SJCRH30 (cell line): ENCODE measurements around the gene HTR1D. TPM values are rescaled to one million over a fixed set of nuclear protein-coding genes. Genes with fewer than 3 reads are reported as not detected.
"Not testable (repeated sequence)": the region's sequence is repeated elsewhere in the genome, so short reads cannot be mapped to it uniquely, and the experiment has no call there.

Experiments used
- DNase-seq, 2 experiments: peaks; one replicate each; pipeline ENCODE4 v3.0.0-alpha.2; 2015 to 2020
- H3K27ac ChIP-seq: fragments of 250-450 bp; sonication (Bioruptor Pico); 2 replicates; pipeline ENCODE4 v1.5.1; 2020; ENCODE audit warnings: mild to moderate bottlenecking, moderate library complexity
- H3K27me3 ChIP-seq: fragments of 250-450 bp; sonication (Bioruptor Pico); 2 replicates; pipeline ENCODE4 v1.5.1; 2020; ENCODE audit warnings: mild to moderate bottlenecking, moderate library complexity
- H3K36me3 ChIP-seq: fragments of 250-450 bp; sonication (Bioruptor Pico); 2 replicates; pipeline ENCODE4 v1.5.1; 2020; ENCODE audit warnings: mild to moderate bottlenecking, moderate library complexity
- H3K4me1 ChIP-seq: fragments of 250-450 bp; sonication (Bioruptor Pico); 2 replicates; pipeline ENCODE4 v1.5.1; 2020; ENCODE audit warnings: mild to moderate bottlenecking, moderate library complexity
- H3K4me3 ChIP-seq: fragments of 250-450 bp; sonication (Bioruptor Pico); 2 replicates; pipeline ENCODE4 v1.5.1; 2020; ENCODE audit warnings: mild to moderate bottlenecking, moderate library complexity
- H3K9me3 ChIP-seq: fragments of 250-450 bp; sonication (Bioruptor Pico); replicated peaks from 2 replicates; pipeline ENCODE4 v1.5.1; 2020; ENCODE audit warnings: mild to moderate bottlenecking, moderate library complexity
- total RNA-seq: library from RNA; depleted of rRNA; stranded (reverse); fragments of >200 nt; shearing (Covaris generic); gene quantifications from 2 replicates; pipeline ENCODE4 v1.2.3, GENCODE V29; 2014

Gene HTR1D
- total RNA-seq, 1 experiment from 2014 or later, result not detected

DNA sequence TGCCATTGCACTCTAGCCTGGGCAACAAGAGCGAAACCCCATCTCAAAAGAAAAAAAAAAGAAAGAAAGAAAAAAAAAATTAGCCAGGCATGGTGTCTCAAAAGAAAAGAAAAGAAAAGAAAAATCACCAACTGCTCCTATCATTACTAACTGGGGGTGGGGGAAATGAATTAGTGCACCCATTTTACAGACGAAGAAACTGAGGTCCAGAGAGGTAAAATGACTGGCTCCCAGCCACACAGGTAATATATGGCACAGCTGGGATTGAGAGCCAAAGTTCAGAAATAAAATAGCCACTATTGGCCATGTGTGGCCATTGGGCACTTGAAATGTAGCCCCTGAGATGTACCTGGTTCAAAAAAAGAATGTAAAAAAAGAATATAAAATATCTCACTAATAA is 8.8 kb downstream of the HTR1D start:
- Histone ChIP-seq H3K27me3 (peaks cover 3% of the 10 kb centered on the region), H3K4me3 (no peak overlapping the region)

DNA sequence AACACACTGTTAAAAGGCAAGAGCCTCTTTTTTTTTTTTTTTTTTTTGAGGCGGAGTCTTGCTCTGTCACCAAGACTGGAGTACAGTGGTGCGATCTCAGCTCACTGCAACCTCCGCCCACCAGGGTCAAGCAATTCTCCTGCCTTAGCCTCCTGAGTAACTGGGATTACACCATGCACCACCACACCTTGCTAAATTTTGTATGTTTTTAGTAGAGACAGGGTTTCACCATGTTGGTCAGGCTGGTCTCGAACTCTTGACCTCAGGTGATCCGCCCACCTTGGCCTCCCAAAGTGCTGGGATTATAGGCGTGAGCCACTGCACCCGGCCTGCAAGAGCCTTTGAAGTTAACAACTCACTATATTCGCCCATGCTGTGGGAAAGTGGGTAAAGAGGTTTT is 9.6 kb downstream of the HTR1D start:
- H3K9me3 ChIP-seq, DNase-seq, H3K36me3 ChIP-seq, H3K4me1 ChIP-seq, H3K4me3 ChIP-seq, H3K27ac ChIP-seq, H3K27me3 ChIP-seq: not testable (repeated sequence)

More for the DNA sequence above, 8.8 kb downstream of the HTR1D start:
- H3K36me3 ChIP-seq, result no peaks in the 10 kb centered on the region
- no peaks in the 10 kb centered on the region for H3K4me1 ChIP-seq
- DNase-seq, result no peak
- no peaks in the 10 kb centered on the region for H3K9me3 ChIP-seq
- H3K27ac ChIP-seq, result no peak overlapping the region

DNA sequence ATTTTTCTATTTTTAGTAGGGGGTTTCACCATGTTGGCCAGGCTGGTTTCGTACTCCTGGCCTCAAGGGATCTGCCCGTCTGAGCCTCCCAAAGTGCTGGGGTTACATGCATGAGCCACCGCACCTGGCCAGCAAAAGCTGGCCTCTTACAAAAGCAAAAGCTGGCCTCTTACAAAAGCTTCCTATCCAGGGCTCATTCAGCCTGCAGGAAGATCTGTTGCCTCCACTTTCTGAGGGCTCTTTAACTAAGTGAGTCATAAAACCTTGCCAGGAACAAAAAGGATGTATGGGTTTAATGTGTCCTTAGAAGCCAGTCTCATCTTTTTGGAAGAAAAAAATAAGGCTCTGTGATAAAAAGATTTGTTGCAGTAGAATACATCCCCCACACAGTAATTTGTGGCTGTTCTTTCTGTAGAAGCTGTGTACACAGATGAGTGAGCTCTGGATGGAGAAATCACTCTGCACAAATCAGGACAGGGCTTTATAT is 15.0 kb downstream of the HTR1D start:
- Histone ChIP-seq H3K27me3 (no peaks in the 10 kb centered on the region), H3K4me3 (no peak overlapping the region), H3K36me3 (no peaks in the 10 kb centered on the region), H3K4me1 (peaks cover under 1% of the 10 kb centered on the region; the same call in 1 of the 2 replicates), H3K9me3 (no peaks in the 10 kb centered on the region), H3K27ac (no peak overlapping the region)
- DNase-seq, result no peak

DNA sequence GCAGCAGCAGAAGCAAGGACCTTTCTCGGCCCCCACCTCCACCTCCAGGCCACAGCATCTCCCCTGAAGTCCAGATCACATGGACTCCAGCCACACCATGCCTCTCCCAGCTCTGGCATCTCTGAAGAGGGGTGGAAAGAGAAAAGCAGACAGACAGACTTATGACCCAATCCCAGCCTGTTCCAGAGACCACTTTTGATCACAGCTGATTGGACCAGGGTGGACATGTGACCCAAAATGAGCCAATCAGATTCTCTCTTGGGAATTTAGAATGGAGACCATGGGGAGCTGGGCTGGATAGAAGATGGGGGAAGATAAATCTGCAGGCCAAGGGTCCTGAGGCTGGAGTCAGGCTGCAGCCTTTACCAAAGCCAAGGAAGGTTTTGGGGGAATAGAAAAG is 16.4 kb downstream of the HTR1D start:
- Histone ChIP-seq H3K36me3 (no peaks in the 10 kb centered on the region), H3K4me1 (peaks cover 10% of the 10 kb centered on the region; the same call in 1 of the 2 replicates), H3K27ac (no peak overlapping the region), H3K9me3 (no peaks in the 10 kb centered on the region), H3K27me3 (no peaks in the 10 kb centered on the region), H3K4me3 (no peak overlapping the region)
- no peak for DNase-seq

DNA sequence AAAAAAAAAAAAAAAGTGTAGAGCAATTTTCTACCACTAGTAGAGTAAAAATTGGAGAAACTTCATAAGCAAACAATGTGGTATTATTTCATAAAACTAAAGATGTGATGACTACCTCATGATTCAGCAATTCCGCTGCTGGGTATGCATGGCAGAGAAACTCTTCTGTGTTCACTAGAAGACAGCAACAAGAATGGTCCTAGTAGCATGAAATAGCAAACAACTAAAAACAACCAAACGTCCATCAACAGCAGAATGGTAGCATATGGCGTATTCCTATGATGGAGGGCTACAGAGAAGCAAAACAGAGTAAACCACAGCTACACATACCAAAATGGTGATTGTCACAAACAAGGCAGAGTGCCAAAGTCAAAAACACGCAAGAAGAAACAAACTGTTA is 18.9 kb downstream of the HTR1D start:
- no peaks in the 10 kb centered on the region for H3K9me3 ChIP-seq
- no peak overlapping the region for H3K4me3 ChIP-seq
- no peaks in the 10 kb centered on the region for H3K36me3 ChIP-seq
- H3K27me3 ChIP-seq, result no peaks in the 10 kb centered on the region
- no peak for DNase-seq
- H3K27ac ChIP-seq, result no peak overlapping the region
- peaks cover 23% of the 10 kb centered on the region; the same call in 1 of the 2 replicates for H3K4me1 ChIP-seq

DNA sequence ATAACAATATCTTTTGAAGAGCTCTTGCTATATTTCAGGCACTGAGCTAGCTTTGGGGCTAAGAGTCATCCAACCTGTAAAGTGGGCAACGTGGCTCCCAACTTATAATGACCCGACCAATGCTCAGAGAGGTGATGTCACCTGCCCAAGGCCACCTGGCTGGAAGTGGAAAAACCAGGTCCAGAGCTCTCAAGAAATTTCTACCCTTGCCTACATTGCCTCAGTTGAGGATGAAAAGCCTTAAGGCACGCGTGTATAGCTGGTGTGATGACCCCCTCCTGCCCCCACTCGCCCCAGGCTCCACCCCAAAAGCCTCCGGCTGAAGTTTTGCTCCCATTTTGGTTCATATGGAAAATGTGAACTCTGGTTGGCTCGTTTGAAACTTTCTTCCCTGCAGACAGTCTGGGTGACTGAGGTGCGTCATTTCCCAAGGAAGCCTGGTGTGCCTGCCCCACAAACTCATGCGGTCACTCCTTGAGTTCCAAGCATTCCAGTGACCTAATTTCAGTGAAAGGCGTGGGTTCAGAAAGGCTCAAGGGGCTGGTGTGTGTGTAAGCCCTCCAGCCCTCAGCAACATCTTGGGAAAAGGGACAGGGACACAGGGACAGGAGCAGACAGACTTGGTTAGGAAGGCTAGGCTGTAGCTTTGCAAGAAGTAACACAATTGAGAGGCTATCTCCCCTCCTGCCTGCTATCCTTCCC is 20.5 kb downstream of the HTR1D start:
- no peak overlapping the region for H3K4me3 ChIP-seq
- peaks cover 23% of the 10 kb centered on the region; the same call in 1 of the 2 replicates for H3K4me1 ChIP-seq
- peak; percentile 66 to 70 for DNase-seq
- H3K27ac ChIP-seq, result peak overlapping the region; percentile 28
- no peaks in the 10 kb centered on the region for H3K36me3 ChIP-seq
- H3K9me3 ChIP-seq, result no peaks in the 10 kb centered on the region
- H3K27me3 ChIP-seq, result no peaks in the 10 kb centered on the region

DNA sequence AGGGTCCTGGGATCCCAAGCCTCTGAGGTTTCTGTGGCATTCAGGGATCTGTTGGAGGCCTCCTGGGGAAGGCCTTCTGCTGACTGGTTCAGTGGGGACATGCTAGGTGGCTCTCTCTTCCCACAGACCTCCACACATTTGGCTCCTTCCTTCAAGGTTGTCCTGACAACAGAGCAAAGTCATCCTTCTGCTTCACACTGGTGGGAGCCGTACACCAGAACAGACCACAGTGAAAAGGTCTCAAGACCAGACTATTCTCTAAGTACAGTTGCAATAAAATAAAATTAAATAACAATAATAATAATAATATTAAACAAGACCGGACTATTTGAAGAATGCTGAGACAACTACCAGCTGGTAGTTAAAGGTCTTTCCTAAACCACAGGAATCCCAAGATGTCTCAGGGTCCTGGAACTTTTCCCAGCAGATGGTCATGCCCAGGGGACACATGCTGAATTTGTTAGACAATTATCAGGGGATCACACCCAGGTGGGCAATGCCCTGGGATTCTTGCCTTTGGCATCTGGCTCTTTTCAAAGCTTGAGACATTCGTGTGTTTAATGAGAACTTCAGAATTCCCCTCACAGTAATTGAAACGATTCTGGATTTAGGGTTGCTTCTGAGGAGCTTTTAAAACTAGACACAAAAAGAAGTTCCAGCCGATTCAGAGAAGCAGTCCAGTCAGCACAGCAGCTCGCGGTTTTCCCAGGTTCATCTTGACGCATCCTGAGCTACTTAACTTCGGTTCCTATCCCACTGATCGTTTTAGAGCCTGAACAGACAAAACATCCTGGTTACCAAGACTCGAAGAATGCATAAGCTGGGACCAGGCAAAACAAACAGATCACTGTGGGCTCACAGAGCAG is 22.9 kb downstream of the HTR1D start:
- H3K27ac ChIP-seq, result peak overlapping the region; percentile 31
- peak in 1 of 2 experiments; percentile 40 for DNase-seq
- H3K4me3 ChIP-seq, result no peak overlapping the region

DNA sequence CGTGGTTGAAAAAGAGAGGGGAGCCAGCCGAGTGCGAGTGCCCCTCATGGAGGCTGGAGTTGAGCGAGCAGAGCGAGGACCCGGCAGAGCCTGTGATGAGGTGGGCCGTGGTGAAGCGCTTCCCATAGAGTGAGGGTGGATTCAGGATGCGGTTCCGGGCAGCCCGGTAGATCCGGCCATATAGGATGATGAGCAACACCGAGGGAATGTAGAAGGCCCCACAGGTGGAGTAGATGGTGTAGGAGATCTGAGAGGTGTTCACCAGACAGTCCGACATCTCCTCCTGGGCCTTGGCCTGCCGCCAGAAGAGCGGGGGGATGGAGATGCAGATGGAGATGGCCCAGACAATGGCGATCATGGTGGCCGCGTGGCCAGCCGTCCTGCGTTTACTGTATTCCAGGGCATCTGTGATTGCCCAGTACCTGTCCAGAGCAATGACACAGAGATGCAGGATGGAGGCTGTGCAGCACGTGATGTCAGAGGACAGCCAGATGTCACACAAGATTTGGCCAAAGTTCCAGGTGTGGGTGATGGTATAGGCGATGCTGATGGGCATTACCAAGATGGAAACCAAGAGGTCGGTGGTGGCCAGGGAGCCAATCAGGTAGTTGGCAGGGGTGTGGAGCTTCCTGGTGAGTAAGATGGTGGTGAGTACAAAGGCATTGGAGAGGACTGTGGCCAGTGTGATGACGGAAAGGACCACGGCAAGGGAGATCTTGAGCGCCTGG is 23.7 kb downstream of the HTR1D start:
- peak overlapping the region; percentile 31 for H3K27ac ChIP-seq
- H3K27me3 ChIP-seq, result no peaks in the 10 kb centered on the region
- H3K9me3 ChIP-seq, result no peaks in the 10 kb centered on the region
- DNase-seq, result no peak
- no peaks in the 10 kb centered on the region for H3K36me3 ChIP-seq
- H3K4me1 ChIP-seq, result peaks cover 23% of the 10 kb centered on the region; the same call in 1 of the 2 replicates
- H3K4me3 ChIP-seq, result no peak overlapping the region

More for the DNA sequence above, 22.9 kb downstream of the HTR1D start:
- H3K36me3 ChIP-seq, result no peaks in the 10 kb centered on the region
- no peaks in the 10 kb centered on the region for H3K9me3 ChIP-seq
- H3K27me3 ChIP-seq, result no peaks in the 10 kb centered on the region
- peaks cover 23% of the 10 kb centered on the region; the same call in 1 of the 2 replicates for H3K4me1 ChIP-seq

DNA sequence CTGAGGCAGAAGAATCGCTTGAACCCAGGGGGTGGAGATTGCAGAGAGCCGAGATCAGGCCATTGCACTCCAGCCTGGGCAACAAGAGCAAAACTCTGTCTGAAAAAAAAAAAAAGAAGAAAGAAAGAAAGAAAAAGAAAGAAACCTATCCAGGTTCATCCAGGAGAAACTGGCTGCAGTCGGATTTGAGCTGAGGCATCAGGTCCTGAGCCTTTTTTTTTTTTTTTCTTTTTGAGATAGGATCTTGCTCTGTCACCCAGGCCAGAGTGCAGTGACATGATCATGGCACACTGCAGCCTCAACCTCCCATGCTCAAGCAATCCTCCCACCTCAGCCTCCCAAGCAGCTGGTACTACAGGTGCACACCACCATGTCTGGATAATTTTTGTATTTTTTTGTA is 26.1 kb downstream of the HTR1D start:
- Histone ChIP-seq H3K9me3 (no peaks in the 10 kb centered on the region), H3K27me3 (no peaks in the 10 kb centered on the region), H3K27ac (no peak overlapping the region), H3K4me1 (peaks cover 16% of the 10 kb centered on the region; the same call in 1 of the 2 replicates), H3K4me3 (no peak overlapping the region), H3K36me3 (no peaks in the 10 kb centered on the region)
- no peak for DNase-seq

DNA sequence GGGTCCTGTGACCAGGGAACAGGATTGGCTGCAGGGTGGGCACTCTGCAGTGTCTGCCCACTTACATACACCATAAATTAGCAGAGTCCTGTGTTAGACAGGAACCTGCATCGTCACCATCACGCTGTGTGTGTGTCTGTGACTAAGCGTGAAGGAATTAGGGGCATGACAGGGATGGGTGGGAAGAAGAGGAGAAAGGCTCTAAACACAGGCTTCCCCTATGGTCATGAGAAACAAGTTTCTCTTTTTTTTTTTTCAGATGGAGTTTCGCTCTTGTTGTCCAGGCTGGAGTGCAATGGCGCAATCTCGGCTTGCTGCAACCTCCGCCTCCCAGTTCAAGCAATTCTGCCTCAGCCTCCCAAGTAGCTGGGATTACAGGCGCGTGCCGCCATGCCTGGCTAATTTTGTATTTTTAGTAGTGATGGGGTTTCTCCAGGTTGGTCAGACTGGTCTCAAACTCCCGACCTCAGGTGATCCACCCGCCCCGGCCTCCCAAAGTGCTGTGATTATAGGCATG is 28.3 kb downstream of the HTR1D start:
- not testable (repeated sequence) for H3K4me1 ChIP-seq, H3K9me3 ChIP-seq, H3K27me3 ChIP-seq, H3K27ac ChIP-seq, H3K4me3 ChIP-seq, H3K36me3 ChIP-seq
- DNase-seq, result peak; percentile 28 to 43

DNA sequence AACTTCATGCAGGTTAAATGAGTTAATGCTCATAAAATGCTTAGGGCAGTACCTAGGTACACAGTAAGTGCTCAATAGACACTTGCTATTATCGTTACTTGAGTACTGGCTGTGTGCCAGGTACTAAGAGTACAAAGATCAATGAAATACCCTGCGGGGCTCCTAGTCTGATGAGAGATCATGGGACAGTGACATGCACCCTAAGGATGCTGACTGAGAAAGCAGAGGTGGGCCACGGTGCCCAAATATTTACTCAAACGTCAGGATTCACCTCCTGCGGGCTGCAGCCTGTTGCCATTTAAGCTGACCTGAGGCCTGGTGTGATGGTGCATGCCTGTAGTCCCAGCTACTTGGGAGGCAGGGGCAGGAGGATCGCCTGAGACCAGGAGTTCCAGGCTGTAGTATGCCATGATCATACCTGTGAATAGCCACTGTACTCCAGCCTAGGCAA is 28.8 kb downstream of the HTR1D start:
- H3K27ac ChIP-seq, result no peak overlapping the region
- no peaks in the 10 kb centered on the region for H3K27me3 ChIP-seq
- no peaks in the 10 kb centered on the region for H3K36me3 ChIP-seq
- no peak for DNase-seq
- H3K9me3 ChIP-seq, result no peaks in the 10 kb centered on the region
- no peak overlapping the region for H3K4me3 ChIP-seq
- H3K4me1 ChIP-seq, result peaks cover 3% of the 10 kb centered on the region; the same call in 1 of the 2 replicates

DNA sequence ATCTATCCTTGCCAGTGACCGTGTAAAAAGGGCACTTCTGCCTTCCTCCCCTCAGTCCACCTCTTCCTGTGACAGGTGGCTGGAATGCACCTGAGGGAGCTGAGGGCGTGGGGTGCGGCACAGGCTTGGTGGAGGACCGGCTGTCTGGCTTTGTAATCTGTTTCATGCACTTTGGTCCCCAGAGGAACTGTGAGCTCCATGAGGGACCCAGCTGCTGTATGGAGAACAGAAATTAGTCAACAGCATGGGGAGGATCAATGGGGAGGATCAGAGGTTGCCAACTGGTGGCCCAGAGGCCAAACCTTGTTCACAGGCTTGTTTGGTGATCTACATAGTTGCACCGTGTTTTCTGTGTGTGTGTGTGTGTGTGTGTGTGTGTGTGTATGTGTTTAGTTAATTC is 29.7 kb downstream of the HTR1D start:
- Histone ChIP-seq H3K27ac (no peak overlapping the region), H3K4me1 (0 out of 2 replicates have a peak, but pooled peaks cover 3% of the 10 kb centered on the region), H3K27me3 (no peaks in the 10 kb centered on the region), H3K9me3 (no peaks in the 10 kb centered on the region), H3K36me3 (no peaks in the 10 kb centered on the region), H3K4me3 (no peak overlapping the region)
- no peak for DNase-seq

DNA sequence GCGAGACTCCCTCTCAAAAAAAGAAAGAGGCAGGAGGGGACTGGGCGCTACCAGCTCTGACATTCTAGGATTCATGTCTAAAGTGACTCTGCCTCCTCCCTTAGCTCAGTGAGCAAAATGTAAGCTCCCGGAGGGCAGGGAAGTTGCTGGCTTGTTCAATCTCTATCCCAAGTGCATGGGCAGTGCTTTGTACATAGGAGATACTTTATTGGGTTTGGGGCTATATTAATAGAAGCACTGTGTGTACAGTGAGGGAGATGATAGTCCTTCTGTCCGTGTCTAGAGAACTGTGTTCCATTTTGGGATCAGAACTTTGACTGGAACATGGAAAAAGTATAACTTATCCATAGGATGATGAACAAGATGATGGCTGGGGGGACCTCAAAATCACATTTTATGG is 31.9 kb downstream of the HTR1D start:
- no peaks in the 10 kb centered on the region for H3K36me3 ChIP-seq
- H3K4me3 ChIP-seq, result no peak overlapping the region
- no peak overlapping the region for H3K27ac ChIP-seq
- H3K27me3 ChIP-seq, result no peaks in the 10 kb centered on the region
- 0 out of 2 replicates have a peak, but pooled peaks cover 3% of the 10 kb centered on the region for H3K4me1 ChIP-seq
- no peaks in the 10 kb centered on the region for H3K9me3 ChIP-seq
- DNase-seq, result no peak

DNA sequence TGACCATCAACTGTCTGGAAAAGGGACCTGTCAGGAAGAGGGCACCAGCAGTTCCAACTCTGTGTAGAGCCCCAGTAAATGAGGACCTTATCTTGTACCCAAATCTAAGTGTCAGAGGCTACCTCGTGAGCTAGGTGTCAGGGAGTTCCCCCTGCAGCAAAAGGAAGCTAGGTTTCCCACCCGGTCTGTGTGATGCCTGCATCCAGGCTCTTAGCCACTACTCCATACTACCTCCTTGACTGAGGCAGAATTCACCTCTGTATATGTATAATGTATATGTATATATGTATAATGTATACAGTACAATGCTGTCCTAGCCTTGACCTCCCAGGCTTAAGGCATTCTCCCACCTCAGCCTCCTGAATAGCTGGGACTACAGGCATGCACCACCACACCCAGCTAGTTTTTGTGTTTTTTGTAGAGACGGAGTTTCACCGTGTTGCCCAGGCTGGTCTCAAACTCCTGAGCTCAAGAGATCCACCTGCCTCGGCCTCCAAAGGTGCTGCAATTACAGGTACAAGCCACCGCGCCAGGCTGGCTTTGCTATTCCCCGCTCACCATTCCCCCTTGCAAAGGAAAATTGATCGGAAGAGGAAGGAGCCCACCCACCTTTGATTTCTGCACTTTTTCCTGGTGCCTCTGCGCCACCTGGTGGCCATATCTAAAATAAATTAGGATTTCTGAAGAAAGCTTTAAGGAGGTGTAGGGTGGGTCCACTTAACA is 32.9 kb downstream of the HTR1D start:
- no peaks in the 10 kb centered on the region for H3K36me3 ChIP-seq
- H3K4me3 ChIP-seq, result no peak overlapping the region
- H3K9me3 ChIP-seq, result no peaks in the 10 kb centered on the region
- peak; percentile 41 to 79 for DNase-seq
- H3K4me1 ChIP-seq, result 0 out of 2 replicates have a peak, but pooled peaks cover 3% of the 10 kb centered on the region
- H3K27ac ChIP-seq, result no peak overlapping the region
- H3K27me3 ChIP-seq, result no peaks in the 10 kb centered on the region
